GM12872 (cell line): ENCODE measurements around the gene FEN1.

Experiments used
- TF ChIP-seq, protein P1 (sequence below): IDR thresholded peaks from 3 replicates; pipeline ENCODE4 v1.5.1; 2011; ENCODE audit warnings: low read depth, mild to moderate bottlenecking, low read length, moderate library complexity; ENCODE audit not compliant: insufficient read depth

FEN1 gene

DNA sequence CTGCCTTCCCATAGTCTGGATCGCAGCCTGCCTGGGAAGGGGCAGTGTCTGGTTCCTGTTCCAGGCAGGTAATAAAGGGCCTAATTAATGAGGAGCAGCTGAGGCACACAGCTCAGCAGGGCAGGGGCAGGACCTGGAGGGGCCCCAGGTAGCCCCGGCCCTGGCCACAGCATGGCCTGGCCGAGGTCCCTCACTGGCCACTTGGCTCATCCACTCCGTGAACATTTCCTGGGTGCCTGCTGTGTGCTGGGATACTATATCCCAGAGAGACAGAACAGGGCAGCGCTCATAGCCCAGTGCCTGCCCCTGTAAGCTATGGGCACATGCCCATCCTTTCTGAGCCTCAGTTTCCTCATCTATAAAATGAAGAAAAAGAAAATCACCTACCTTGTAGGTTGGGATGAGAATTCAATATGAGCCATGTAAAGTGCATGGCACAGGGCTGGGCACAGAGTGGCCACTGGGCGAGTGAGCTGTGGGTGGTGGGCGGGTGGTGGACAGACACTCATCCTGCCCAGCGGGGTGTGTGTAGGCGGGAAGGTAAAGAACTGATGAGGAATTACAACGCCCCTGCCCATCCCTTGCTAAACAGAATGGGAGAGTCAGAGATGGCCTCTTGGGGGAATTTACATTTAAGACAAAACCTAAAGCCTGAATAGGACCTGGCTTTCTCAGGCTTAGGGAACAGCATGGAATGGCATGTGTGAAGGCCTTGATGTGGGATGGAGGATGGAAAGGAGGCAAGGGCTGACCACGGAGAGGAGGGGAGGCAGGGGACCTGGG lies 31.1 kb upstream of the FEN1 start:
- TF ChIP-seq, protein P1, sequence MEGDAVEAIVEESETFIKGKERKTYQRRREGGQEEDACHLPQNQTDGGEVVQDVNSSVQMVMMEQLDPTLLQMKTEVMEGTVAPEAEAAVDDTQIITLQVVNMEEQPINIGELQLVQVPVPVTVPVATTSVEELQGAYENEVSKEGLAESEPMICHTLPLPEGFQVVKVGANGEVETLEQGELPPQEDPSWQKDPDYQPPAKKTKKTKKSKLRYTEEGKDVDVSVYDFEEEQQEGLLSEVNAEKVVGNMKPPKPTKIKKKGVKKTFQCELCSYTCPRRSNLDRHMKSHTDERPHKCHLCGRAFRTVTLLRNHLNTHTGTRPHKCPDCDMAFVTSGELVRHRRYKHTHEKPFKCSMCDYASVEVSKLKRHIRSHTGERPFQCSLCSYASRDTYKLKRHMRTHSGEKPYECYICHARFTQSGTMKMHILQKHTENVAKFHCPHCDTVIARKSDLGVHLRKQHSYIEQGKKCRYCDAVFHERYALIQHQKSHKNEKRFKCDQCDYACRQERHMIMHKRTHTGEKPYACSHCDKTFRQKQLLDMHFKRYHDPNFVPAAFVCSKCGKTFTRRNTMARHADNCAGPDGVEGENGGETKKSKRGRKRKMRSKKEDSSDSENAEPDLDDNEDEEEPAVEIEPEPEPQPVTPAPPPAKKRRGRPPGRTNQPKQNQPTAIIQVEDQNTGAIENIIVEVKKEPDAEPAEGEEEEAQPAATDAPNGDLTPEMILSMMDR = no peak

- TF ChIP-seq, protein P1 = no peak
Observed at GRCh38 chr11:61762223-61762615, 30.5 kb upstream of the FEN1 start.

DNA sequence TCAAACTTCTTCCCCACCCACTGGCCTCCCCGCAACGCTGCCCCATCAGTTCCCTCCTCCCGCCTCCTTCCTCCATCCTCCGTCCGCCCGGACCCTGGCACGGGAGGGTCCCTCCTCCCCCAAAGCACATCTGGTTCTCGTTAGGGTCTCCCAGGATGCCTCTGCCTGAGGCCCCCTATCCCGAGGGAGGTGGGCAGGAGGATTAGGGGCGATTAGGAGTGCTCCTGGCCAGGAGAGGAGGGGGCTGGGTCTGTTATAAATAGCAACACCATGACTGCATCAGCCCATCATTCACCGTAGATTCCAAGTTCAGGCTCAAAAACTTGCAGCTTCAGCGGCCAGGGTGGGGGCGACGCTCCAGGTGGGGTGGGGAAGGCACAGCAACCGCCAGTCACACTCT lies 29.9 kb upstream of the FEN1 start:
- TF ChIP-seq, protein P1 = no peak

- TF ChIP-seq, protein P1 = no peak
Observed at GRCh38 chr11:61763930-61764605, 28.6 kb upstream of the FEN1 start.

DNA sequence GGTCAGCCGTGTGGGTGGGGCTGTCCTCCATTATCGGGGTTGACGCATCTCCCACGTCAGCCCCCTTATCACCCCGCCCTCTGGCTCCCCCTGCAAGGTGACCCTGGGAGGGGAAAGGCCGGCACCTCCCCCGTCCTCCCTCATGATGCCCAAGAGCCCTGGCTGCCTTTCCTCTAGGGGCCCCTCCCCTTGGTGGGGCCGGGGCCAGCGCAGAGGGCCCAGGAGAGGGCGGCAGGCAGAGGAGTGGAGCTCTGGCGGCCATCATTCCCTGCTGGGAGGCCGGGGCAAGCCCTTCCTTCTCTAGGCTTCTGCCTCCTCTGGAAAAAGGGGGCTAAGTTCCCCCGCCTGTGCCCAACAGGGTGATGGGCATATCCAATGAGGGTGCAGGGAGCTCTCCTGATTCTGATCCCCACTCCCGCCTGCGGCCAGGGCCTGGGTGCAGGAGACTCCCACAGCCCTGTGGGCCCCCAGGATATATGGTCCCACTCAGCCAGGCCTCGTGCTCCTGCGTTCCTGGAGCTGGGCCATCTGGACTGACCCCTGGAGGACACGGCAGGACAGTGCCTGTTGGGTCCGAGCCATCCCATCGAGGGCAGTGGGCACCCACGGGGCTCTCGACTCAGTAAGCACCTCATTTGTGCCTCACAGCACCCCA lies 28.0 kb upstream of the FEN1 start:
- TF ChIP-seq, protein P1 = no peak

GRCh38 chr11:61765550-61766253 lies 27.0 kb upstream of the FEN1 start:
- TF ChIP-seq, protein P1 = no peak

GRCh38 chr11:61766353-61766841 lies 26.3 kb upstream of the FEN1 start:
- TF ChIP-seq, protein P1 = no peak
